ENCODE data around the gene FMNL1.
A peak's percentile ranks its signal among the peaks of the same experiment; 100 is the strongest.

The FMNL1 gene

GRCh38 chr17:45276031-45276430 lies 54.3 kb downstream of the FMNL1 start:
- TF ChIP-seq CTCF (IDR thresholded peaks at IDR 0.05; ENCODE audit: borderline replicate concordance, insufficient read depth, low read depth, low read length) = no peak
- H3K4me3 ChIP-seq (ENCODE audit: low read depth, low read length) = no peak overlapping the region

- H3K4me3 ChIP-seq (ENCODE audit: low read depth, low read length) = no peak overlapping the region
- peak; percentile 78 for TF ChIP-seq CTCF (IDR thresholded peaks at IDR 0.05; ENCODE audit: borderline replicate concordance, insufficient read depth, low read depth, low read length)
These were observed 55.6 kb downstream of the FMNL1 start for GRCh38 chr17:45277216-45277849.

- H3K4me3 ChIP-seq (ENCODE audit: low read depth, low read length) = no peak overlapping the region
- TF ChIP-seq CTCF (IDR thresholded peaks at IDR 0.05; ENCODE audit: borderline replicate concordance, insufficient read depth, low read depth, low read length) = no peak
These were observed 56.3 kb downstream of the FMNL1 start for GRCh38 chr17:45277992-45278391.

DNA sequence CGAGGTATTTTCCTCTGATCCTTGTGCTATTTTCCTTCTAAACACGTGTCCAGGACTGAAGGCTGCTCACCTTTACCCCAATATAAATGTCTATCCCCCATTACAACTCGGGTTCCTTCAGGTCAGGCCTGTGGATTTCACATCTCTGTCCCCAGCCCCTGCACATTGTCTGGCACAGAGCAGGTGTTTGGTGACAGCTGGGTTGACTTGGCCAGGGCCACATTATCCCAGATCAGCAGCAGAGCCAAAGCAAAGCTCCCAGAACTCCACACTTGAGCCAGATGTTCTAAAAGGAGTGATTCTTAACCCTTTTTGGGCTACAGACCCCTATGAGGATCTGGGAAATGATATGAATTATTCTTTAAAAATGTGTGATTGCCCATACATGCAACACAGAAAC lies 58.2 kb downstream of the FMNL1 start:
- H3K4me3 ChIP-seq (ENCODE audit: low read depth, low read length) = no peak overlapping the region
- TF ChIP-seq CTCF (IDR thresholded peaks at IDR 0.05; ENCODE audit: borderline replicate concordance, insufficient read depth, low read depth, low read length) = no peak

GRCh38 chr17:45282683-45283644 lies 61.3 kb downstream of the FMNL1 start:
- no peak for TF ChIP-seq CTCF (IDR thresholded peaks at IDR 0.05; ENCODE audit: borderline replicate concordance, insufficient read depth, low read depth, low read length)
- H3K4me3 ChIP-seq (ENCODE audit: low read depth, low read length) = no peak overlapping the region

DNA sequence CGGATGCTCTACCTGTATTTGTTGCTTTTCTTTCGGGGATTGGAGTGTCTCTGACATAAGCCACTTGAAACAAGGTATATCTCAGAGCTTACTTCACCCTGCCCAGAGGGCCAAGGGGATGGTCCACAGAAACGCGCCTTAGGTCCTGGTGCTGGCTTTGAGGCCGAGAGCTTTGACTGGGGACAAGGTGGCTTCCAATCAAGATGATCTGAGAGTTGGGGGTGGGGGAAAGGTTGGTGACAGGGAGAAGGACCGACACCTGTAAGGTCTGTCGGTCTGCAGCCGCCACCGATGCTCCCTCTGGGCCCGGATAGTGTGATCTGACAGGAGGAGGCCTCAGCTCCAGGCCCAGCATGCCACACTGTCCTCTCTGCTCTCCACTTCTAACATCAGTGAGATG lies 62.0 kb downstream of the FMNL1 start:
- TF ChIP-seq CTCF (IDR thresholded peaks at IDR 0.05; ENCODE audit: borderline replicate concordance, insufficient read depth, low read depth, low read length) = no peak
- H3K4me3 ChIP-seq (ENCODE audit: low read depth, low read length) = no peak overlapping the region
